Epithelial cell of alveolus of lung (primary cell): Measurements from ENCODE around the gene MSL2. TPM values are rescaled to one million over a fixed set of nuclear protein-coding genes. Genes with fewer than 3 reads are reported as not detected.

Experiments used
- total RNA-seq: library from RNA; depleted of rRNA; stranded (reverse); fragments of >200 nt; gene quantifications from 2 replicates; pipeline ENCODE4 v1.2.1, GENCODE V29; 2015

The MSL2 gene, protein sequence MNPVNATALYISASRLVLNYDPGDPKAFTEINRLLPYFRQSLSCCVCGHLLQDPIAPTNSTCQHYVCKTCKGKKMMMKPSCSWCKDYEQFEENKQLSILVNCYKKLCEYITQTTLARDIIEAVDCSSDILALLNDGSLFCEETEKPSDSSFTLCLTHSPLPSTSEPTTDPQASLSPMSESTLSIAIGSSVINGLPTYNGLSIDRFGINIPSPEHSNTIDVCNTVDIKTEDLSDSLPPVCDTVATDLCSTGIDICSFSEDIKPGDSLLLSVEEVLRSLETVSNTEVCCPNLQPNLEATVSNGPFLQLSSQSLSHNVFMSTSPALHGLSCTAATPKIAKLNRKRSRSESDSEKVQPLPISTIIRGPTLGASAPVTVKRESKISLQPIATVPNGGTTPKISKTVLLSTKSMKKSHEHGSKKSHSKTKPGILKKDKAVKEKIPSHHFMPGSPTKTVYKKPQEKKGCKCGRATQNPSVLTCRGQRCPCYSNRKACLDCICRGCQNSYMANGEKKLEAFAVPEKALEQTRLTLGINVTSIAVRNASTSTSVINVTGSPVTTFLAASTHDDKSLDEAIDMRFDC
- 11.1 and 15.5 TPM in 2 replicates for total RNA-seq

DNA sequence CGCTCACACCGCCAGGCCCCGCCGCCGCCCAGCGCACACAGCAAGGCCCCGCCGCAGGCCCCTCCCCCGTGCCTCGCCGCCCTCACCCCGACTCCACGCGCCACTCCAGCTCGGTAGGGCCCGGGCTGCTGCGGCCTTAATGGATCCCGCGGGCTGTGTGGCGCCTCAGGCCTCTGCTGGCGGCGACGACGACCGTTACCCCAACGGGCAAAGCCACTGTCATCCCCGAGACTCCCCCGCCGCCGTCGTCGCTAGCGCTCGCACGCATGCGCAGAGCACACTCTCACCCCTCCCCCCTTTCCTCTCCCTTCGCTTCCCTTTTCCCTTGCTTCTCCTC, at the start of gene MSL2:
MSL2 (minus strand) TSS at position 272 of the 337 bp plus-strand sequence. CDS start 1,222 bp downstream, outside the sequence.

Other genes starting within 250 kb of the MSL2 start
- gene PPP2R3A, start 230.6 kb downstream of the MSL2 start, total RNA-seq, result 8.4 and 8.5 TPM in 2 replicates
- 26.7 and 50.3 TPM in 2 replicates for gene PCCB, start 54.0 kb upstream of the MSL2 start, total RNA-seq